NB4 (cell line): ENCODE results near the gene S1PR3.

Source experiments
- DNase-seq: peaks from one replicate; pipeline ENCODE4 v3.0.0; 2010; ENCODE audit warnings: low read depth
- H3K4me3 ChIP-seq: one replicate; pipeline ENCODE4 v1.5.1; 2011; ENCODE audit warnings: mild to moderate bottlenecking, low read depth, low read length, moderate library complexity
- MYC ChIP-seq: IDR thresholded peaks from 2 replicates; pipeline ENCODE4 v1.6.1; 2011; ENCODE audit warnings: low read depth, low read length
- POLR2A ChIP-seq: IDR thresholded peaks from 2 replicates; pipeline ENCODE4 v1.6.1; 2011; ENCODE audit warnings: mild to moderate bottlenecking; ENCODE audit not compliant: insufficient read length; ENCODE audit errors: extremely low read depth
- TF ChIP-seq, protein P1 (sequence below): IDR thresholded peaks from one replicate; pipeline ENCODE4 v1.5.1; 2012; ENCODE audit warnings: low read depth, low read length
- TF ChIP-seq, protein P2 (sequence below): IDR thresholded peaks from 2 replicates; pipeline ENCODE4 v1.6.1; 2011; ENCODE audit warnings: low read depth, low read length

Gene S1PR3

DNA sequence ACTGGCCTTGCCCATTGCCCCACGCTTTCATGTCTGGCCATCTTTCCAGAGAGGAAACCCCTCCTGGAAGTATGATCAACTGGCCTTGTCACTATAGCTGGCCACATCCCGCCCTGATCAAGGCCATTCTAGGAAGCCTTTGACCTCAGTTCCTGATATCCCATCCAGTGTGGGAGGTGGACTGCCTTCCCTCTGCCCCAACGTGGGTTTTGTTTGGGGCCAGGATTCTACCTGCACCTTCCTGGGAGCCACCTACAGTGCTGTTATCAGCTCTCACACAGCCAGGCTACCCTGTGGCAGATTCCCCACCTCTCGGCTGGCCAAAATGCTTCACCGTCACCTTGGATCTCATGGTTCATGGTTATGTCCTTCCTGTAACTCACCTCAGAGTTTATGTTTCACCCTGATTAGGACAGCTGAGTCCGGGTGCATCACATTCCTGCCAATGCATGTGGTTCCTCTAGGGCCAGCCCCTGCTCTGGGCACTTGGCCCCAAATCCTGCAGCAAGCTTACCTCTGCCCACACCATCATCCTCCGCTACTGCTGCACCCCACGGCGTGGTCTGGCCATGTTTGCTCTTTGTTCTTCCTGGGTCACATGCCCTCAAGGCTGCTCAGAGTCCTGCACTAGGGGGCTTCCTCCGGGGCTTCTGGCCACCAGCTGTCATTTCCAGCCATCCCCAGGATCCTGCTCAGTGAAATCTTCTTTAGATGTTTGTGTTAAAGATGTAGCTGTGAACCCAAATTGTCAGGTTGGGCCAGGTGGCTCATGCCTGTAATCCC, 24.2 kb upstream of the S1PR3 start:
- no peak for DNase-seq
- no peak overlapping the region for H3K4me3 ChIP-seq
- TF ChIP-seq, protein P1, sequence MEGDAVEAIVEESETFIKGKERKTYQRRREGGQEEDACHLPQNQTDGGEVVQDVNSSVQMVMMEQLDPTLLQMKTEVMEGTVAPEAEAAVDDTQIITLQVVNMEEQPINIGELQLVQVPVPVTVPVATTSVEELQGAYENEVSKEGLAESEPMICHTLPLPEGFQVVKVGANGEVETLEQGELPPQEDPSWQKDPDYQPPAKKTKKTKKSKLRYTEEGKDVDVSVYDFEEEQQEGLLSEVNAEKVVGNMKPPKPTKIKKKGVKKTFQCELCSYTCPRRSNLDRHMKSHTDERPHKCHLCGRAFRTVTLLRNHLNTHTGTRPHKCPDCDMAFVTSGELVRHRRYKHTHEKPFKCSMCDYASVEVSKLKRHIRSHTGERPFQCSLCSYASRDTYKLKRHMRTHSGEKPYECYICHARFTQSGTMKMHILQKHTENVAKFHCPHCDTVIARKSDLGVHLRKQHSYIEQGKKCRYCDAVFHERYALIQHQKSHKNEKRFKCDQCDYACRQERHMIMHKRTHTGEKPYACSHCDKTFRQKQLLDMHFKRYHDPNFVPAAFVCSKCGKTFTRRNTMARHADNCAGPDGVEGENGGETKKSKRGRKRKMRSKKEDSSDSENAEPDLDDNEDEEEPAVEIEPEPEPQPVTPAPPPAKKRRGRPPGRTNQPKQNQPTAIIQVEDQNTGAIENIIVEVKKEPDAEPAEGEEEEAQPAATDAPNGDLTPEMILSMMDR: no peak
- TF ChIP-seq POLR2A (no peak), MYC (no peak)
- TF ChIP-seq, protein P2, sequence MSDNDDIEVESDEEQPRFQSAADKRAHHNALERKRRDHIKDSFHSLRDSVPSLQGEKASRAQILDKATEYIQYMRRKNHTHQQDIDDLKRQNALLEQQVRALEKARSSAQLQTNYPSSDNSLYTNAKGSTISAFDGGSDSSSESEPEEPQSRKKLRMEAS: no peak

DNA sequence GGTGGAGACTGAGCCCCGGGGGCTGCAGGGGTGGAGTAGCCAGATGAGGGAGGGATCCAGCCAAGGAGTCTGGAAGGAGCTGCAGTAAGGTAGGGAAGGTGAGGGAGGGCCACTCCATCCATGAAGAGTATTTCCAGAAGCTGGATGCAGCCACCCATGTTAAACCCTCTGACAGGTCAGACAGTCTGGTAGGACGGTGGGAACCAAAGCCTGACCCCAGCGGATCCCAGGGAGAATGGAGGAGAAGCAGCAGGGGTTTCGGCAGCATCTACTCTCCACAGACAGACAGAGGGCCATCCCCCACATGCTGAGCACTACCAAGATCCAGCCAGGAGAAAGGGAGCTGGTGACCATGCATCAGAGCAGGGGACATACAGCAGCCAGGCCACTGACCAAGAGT, 22.5 kb upstream of the S1PR3 start:
- no peak for DNase-seq
- H3K4me3 ChIP-seq: no peak overlapping the region
- no peak for TF ChIP-seq MYC
- TF ChIP-seq POLR2A: no peak
- TF ChIP-seq, protein P2: no peak
- TF ChIP-seq, protein P1: no peak

DNA sequence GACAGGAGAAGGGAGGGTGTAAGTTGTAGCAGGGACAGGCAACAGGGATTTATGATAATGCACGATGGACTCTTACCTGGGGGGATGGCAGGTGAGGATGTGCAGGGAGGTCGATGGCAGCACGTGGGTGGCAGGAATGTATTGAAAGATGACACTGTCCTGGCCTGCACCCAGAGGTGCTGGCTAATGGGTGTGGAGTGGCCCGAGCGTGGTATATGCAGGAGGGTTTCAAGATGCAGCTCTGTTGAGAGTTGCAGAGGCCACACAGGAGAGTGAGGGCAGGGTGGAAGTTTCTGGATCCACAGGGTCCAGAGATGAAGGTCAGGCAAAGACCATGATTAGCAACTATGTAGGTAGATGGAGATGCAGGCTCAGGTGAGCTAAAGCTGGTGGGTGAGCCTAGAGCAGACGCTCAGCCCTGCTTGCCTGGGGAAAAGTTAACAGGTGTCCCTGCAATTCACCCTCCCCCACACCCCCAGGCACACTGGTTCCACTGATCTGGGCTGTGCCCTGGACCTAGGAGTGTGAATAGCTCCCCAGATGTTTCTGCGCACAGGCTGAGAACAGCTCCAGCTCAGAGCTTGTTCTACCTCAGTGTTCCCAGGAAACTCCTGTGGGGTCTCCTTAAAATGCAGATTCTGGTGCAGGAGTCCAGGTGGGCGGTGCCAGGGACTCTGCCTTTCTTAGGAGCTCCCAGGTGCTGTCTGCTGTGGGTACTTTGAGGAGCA, 21.5 kb upstream of the S1PR3 start:
- DNase-seq: no peak
- TF ChIP-seq, protein P1: no peak
- TF ChIP-seq MYC: no peak
- H3K4me3 ChIP-seq: no peak overlapping the region

DNA sequence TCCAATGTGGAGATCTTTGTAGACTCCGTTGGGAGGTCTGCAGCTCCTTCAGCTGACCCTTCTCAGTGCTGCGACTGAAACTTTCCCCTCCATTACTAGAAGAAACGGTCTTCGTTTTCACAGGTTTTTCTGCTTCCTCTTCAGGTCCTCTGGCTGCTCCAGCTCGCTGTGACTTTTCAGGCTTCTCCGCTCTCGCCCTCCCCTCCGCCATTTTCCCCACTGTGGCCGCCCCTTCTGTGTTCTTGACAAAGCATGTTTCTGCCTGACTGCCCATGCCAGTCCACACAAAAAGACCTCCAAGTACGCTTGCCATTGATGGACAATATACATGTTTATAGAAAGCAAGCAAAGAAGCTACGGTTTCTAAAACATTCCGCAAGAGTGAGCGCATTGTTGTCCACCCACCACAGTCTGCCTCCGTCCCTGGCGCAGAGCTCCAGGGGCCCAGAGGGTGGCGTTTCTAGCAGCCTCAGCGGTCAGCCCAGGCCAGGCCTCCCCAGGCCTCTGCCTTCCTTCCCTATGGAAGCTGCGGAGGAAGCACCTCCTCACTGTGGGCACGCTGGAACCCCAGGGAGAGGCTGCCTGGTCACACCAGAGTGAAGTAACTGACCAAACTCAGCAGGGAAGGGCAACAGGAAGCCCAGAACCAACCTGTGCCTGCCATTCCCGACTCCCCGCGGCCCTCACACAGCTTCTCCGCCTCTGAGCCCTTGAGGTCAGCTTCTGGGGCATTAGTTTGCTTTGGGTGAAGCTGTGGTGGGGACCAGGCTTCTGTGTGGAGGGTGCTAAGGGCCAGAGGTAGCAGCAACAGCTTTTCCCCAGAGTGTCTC, 19.9 kb upstream of the S1PR3 start:
- TF ChIP-seq POLR2A (no peak), MYC (no peak)
- TF ChIP-seq, protein P1: no peak
- TF ChIP-seq, protein P2: no peak
- no peak for DNase-seq
- no peak overlapping the region for H3K4me3 ChIP-seq

DNA sequence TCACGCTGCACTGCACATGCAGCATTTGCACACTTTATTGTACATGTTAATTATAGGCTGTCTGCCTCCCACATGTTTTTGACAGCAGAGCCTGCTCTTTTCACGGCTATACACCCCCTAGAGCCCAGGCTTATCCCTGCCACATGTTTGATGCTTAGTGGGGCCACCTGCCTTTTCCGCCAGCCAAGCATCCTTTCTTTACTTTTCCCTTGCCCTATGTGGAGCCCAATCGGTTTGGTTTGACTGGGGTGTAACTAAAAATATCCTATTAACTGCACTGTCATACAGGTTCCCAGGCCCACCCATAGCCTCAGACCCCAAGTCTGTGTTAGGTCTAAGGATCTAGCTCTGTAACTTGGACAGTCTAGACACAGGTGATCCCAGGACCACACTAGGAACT, 18.9 kb upstream of the S1PR3 start:
- no peak for DNase-seq
- TF ChIP-seq, protein P1: no peak
- TF ChIP-seq, protein P2: no peak
- no peak for TF ChIP-seq MYC
- no peak overlapping the region for H3K4me3 ChIP-seq
